A673 (cell line): ENCODE results near the gene CCBE1. TPM values are rescaled to one million over a fixed set of nuclear protein-coding genes. Genes with fewer than 3 reads are reported as not detected.

ENCODE experiments used
- BruUV-seq: library from RNA; stranded (reverse); fragments of 400-500 nt; replicated peaks from 2 replicates; lab custom pipeline; 2021; lab: Mats Ljungman, UMichigan
- CTCF ChIA-PET: fragments of 300-600 bp; sonication (Branson Sonifier 250); formaldehyde crosslinking; loops from one replicate; lab custom pipeline; 2022; ENCODE audit warnings: antibody characterized with exemption; lab: Charles Lee
- POLR2A ChIA-PET: fragments of 300-600 bp; sonication (Branson Sonifier 250); formaldehyde crosslinking; loops from one replicate; lab custom pipeline; 2022; ENCODE audit warnings: antibody characterized with exemption; ENCODE audit not compliant: low non-redundant PET; lab: Charles Lee
- DNase-seq: peaks from one replicate; pipeline ENCODE4 v3.0.0-alpha.2; 2015; ENCODE audit warnings: low spot score
- H3K27ac ChIP-seq: fragments of 200-600 bp; sonication (generic); 2 replicates; pipeline ENCODE4 v1.5.1; 2016; ENCODE audit warnings: mixed run types, low read depth, mild to moderate bottlenecking, mixed read lengths, antibody characterized with exemption, low read length; ENCODE audit not compliant: poor library complexity, severe bottlenecking
- H3K27me3 ChIP-seq: fragments of 200-600 bp; sonication (generic); replicated peaks from 2 replicates; pipeline ENCODE4 v1.6.1; 2017; ENCODE audit warnings: mixed run types, low read depth, mild to moderate bottlenecking, mixed read lengths, antibody characterized with exemption, low read length; ENCODE audit not compliant: insufficient read depth, poor library complexity
- H3K36me3 ChIP-seq: fragments of 200-600 bp; sonication (generic); 2 replicates; pipeline ENCODE4 v1.6.1; 2016; ENCODE audit warnings: mixed run types, mild to moderate bottlenecking, mixed read lengths, antibody characterized with exemption, low read length; ENCODE audit not compliant: insufficient read depth, poor library complexity, severe bottlenecking
- H3K4me1 ChIP-seq: fragments of 200-600 bp; sonication (generic); 2 replicates; pipeline ENCODE4 v1.6.1; 2017; ENCODE audit warnings: mixed run types, mild to moderate bottlenecking, mixed read lengths, antibody characterized with exemption, low read length; ENCODE audit not compliant: insufficient read depth, poor library complexity, severe bottlenecking
- H3K4me3 ChIP-seq: fragments of 200-600 bp; sonication (generic); 2 replicates; pipeline ENCODE4 v1.5.1; 2016; ENCODE audit warnings: low read depth, mixed run types, mild to moderate bottlenecking, mixed read lengths, low read length; ENCODE audit not compliant: poor library complexity, severe bottlenecking
- H3K9me3 ChIP-seq: fragments of 200-600 bp; sonication (generic); 2 replicates; pipeline ENCODE4 v1.6.1; 2016; ENCODE audit warnings: mixed run types, low read depth, mild to moderate bottlenecking, mixed read lengths, antibody characterized with exemption, low read length; ENCODE audit not compliant: poor library complexity, severe bottlenecking
- CTCF ChIP-seq: fragments of 300-800, 200-600 bp; sonication (generic); conservative IDR thresholded peaks from 2 replicates; pipeline ENCODE4 v1.5.1; 2017; ENCODE audit warnings: low read depth, mild to moderate bottlenecking, antibody characterized with exemption, low read length, moderate library complexity, mixed read lengths
- EZH2 ChIP-seq: fragments of 200-600 bp; sonication (generic); IDR thresholded peaks from 2 replicates; pipeline ENCODE4 v1.6.1; 2017; ENCODE audit warnings: borderline replicate concordance, low read depth, mild to moderate bottlenecking, mixed read lengths, antibody characterized with exemption, low read length; ENCODE audit not compliant: poor library complexity, severe bottlenecking
- intact Hi-C: fragments of 100-400 bp; cut with micrococcal nuclease; formaldehyde crosslinking; loops from one replicate; pipeline ENCODE4 v1.10.0; 2022; ENCODE audit not compliant: unreplicated experiment
- total RNA-seq: library from RNA; stranded (reverse); gene quantifications from 2 replicates; pipeline ENCODE4 v1.2.3, GENCODE V29; 2021

The CCBE1 gene
- total RNA-seq, 1 experiment from 2014 or later = not detected

- ChIA-PET POLR2A (no interaction called here), CTCF (no interaction called here)
- H3K36me3 ChIP-seq = no peaks in the 10 kb centered on the region
- no peak overlapping the region for H3K27ac ChIP-seq
- no peak for TF ChIP-seq EZH2
- no peak for TF ChIP-seq CTCF
- H3K27me3 ChIP-seq = no peaks in the 10 kb centered on the region
- H3K4me1 ChIP-seq = no peaks in the 10 kb centered on the region
- no peak overlapping the region for H3K4me3 ChIP-seq
- no peak for DNase-seq
- intact Hi-C loops = no loop called here
- no peaks in the 10 kb centered on the region for H3K9me3 ChIP-seq
- no TSS peak for BruUV-seq
Measured at GRCh38 chr18:59484561-59485328, 212.5 kb downstream of the CCBE1 start.

DNA sequence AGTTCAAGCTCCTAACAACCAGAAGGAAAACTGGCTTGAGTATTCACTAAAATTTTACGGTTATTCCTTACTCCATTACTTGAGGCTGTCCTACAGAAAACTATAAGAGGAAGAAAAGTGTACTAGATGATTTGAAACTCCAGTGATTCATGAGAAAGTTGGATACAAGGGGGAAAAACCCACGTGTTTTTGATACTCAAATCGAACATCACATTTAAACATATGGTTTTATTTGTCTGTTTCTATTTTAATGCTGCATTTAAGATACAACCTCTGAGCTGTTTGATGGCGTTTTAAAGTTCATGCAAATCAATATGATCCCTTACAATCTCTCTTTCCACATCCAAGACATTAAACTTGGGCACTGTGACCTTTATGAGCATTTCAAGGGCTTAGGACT, 213.1 kb downstream of the CCBE1 start:
- POLR2A ChIA-PET = no interaction called here
- no peak for DNase-seq

DNA sequence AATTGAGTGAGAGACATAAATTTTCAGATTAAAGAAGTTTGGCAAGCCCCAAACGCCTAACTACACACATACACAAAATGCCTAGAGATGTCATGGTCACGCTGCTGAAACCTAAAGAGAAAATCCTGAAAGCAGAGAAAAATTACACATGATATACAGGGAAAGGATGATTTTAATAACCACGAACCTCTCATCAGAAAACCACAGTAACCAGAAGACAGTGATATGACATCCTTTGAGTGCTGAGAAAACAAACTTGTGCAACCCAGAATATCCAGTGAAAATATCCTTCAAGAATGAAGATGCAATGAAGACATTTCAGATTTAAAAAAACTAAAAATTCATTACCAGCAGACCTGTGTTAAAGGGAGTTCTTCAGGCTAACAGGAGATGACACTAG, 215.8 kb downstream of the CCBE1 start:
- POLR2A ChIA-PET = no interaction called here
- intact Hi-C loops = no loop called here
- Histone ChIP-seq H3K4me3 (no peak overlapping the region), H3K9me3 (no peaks in the 10 kb centered on the region), H3K27me3 (no peaks in the 10 kb centered on the region), H3K4me1 (peaks cover 14% of the 10 kb centered on the region), H3K27ac (no peak overlapping the region), H3K36me3 (no peaks in the 10 kb centered on the region)
- DNase-seq = no peak
- TF ChIP-seq EZH2 (no peak), CTCF (no peak)
- CTCF ChIA-PET = no interaction called here
- BruUV-seq = no TSS peak

More for the DNA sequence above, 213.1 kb downstream of the CCBE1 start:
- Histone ChIP-seq H3K36me3 (no peaks in the 10 kb centered on the region), H3K27ac (no peak overlapping the region), H3K4me1 (peaks cover 5% of the 10 kb centered on the region), H3K4me3 (no peak overlapping the region), H3K27me3 (no peaks in the 10 kb centered on the region), H3K9me3 (no peaks in the 10 kb centered on the region)
- CTCF ChIA-PET = no interaction called here
- intact Hi-C loops = no loop called here
- TF ChIP-seq CTCF (no peak), EZH2 (no peak)
- BruUV-seq = no TSS peak
